ENCODE data around the gene CYP2J2. TPM values are rescaled to one million over a fixed set of nuclear protein-coding genes. Genes with fewer than 3 reads are reported as not detected.

The CYP2J2 gene
- polyA plus RNA-seq (not detected in 2 replicates), polyA minus RNA-seq (not detected in 2 replicates)

- Histone ChIP-seq H3K9ac (ENCODE audit: low read length) (no peak within 1 kb of the TSS), H3K9me2 (ENCODE audit: insufficient read depth, low read length) (no peaks in the 10 kb centered on the region), H3K79me2 (replicated peaks; ENCODE audit: insufficient read depth, low read length) (no peaks in the 10 kb centered on the region), H3K27ac (ENCODE audit: low read length) (no peak within 1 kb of the TSS), H3K4me3 (ENCODE audit: low read length) (peak within 1 kb of the TSS; percentile 53), H4K20me1 (ENCODE audit: insufficient read depth) (no peaks in the 10 kb centered on the region), H3F3A (ENCODE audit: insufficient read depth, low read length, poor library complexity, severe bottlenecking) (no peaks in the 10 kb centered on the region), H2AFZ (ENCODE audit: low read depth, low read length) (no peak within 1 kb of the TSS), H3K9me3 (ENCODE audit: low read length) (no peaks in the 10 kb centered on the region), H3K4me2 (ENCODE audit: low read length) (no peak within 1 kb of the TSS), H3K27me3 (ENCODE audit: insufficient read depth, low read depth, low read length) (no peaks in the 10 kb centered on the region), H3K36me3 (ENCODE audit: insufficient read depth, low read length) (no peaks in the 10 kb centered on the region)
- no peak for TF ChIP-seq EP300 (conservative IDR thresholded peaks at IDR 0.05; ENCODE audit: poor library complexity, severe bottlenecking)
- TF ChIP-seq CTCF (IDR thresholded peaks at IDR 0.05; ENCODE audit: poor library complexity, severe bottlenecking), result no peak
- no peak for TF ChIP-seq TAF1 (IDR thresholded peaks at IDR 0.05; ENCODE audit: low read depth)
- TF ChIP-seq POLR2AphosphoS5 (IDR thresholded peaks at IDR 0.05), result no peak
- TF ChIP-seq MXI1 (conservative IDR thresholded peaks at IDR 0.05; ENCODE audit: poor library complexity, severe bottlenecking), result no peak
- TF ChIP-seq REST (IDR thresholded peaks at IDR 0.05; ENCODE audit: borderline replicate concordance), result no peak
- no peak for TF ChIP-seq SMC3 (conservative IDR thresholded peaks at IDR 0.05; ENCODE audit: poor library complexity)
- no peak for TF ChIP-seq RAD21 (conservative IDR thresholded peaks at IDR 0.05)
- no peak for TF ChIP-seq EZH2 (IDR thresholded peaks at IDR 0.05; ENCODE audit: borderline replicate concordance, insufficient read depth, low read length, poor library complexity, severe bottlenecking)
Measured at GRCh38 chr1:59926381-59927123, at the start of gene CYP2J2. Gene CYP2J2, minus strand, starts transcription at chr1:59926773. Its CDS starts 27 bp downstream, at chr1:59926746.

- no peak overlapping the region for H3K4me3 ChIP-seq (ENCODE audit: low read length)
- no peaks in the 10 kb centered on the region for H3F3A ChIP-seq (ENCODE audit: insufficient read depth, low read length, poor library complexity, severe bottlenecking)
- no peak overlapping the region for H3K9ac ChIP-seq (ENCODE audit: low read length)
- no peaks in the 10 kb centered on the region for H3K9me3 ChIP-seq (ENCODE audit: low read length)
- no peaks in the 10 kb centered on the region for H3K79me2 ChIP-seq (replicated peaks; ENCODE audit: insufficient read depth, low read length)
- H4K20me1 ChIP-seq (ENCODE audit: insufficient read depth), result no peaks in the 10 kb centered on the region
- no peaks in the 10 kb centered on the region for H3K36me3 ChIP-seq (ENCODE audit: insufficient read depth, low read length)
- H3K27me3 ChIP-seq (ENCODE audit: insufficient read depth, low read depth, low read length), result no peaks in the 10 kb centered on the region
- TF ChIP-seq EP300 (conservative IDR thresholded peaks at IDR 0.05; ENCODE audit: poor library complexity, severe bottlenecking) (no peak), POLR2AphosphoS5 (IDR thresholded peaks at IDR 0.05) (no peak), TAF1 (IDR thresholded peaks at IDR 0.05; ENCODE audit: low read depth) (no peak), SMC3 (conservative IDR thresholded peaks at IDR 0.05; ENCODE audit: poor library complexity) (no peak), EZH2 (IDR thresholded peaks at IDR 0.05; ENCODE audit: borderline replicate concordance, insufficient read depth, low read length, poor library complexity, severe bottlenecking) (no peak), CTCF (IDR thresholded peaks at IDR 0.05; ENCODE audit: poor library complexity, severe bottlenecking) (no peak), RAD21 (conservative IDR thresholded peaks at IDR 0.05) (no peak), MXI1 (conservative IDR thresholded peaks at IDR 0.05; ENCODE audit: poor library complexity, severe bottlenecking) (no peak), REST (IDR thresholded peaks at IDR 0.05; ENCODE audit: borderline replicate concordance) (no peak)
- no peaks in the 10 kb centered on the region for H3K9me2 ChIP-seq (ENCODE audit: insufficient read depth, low read length)
- no peak overlapping the region for H3K27ac ChIP-seq (ENCODE audit: low read length)
- H2AFZ ChIP-seq (ENCODE audit: low read depth, low read length), result no peak overlapping the region
- no peak overlapping the region for H3K4me2 ChIP-seq (ENCODE audit: low read length)
Measured at GRCh38 chr1:59973719-59974118, 47.1 kb upstream of the CYP2J2 start.

All from neural cell (in vitro differentiated cells).